Stimulated activated naive CD4-positive, alpha-beta T cell (primary cell): ENCODE measurements around the gene CYLD.

Experiments used
- DNase-seq, 6 experiments: peaks; one replicate each; lab custom pipeline; 2025; lab: John Stamatoyannopoulos, UW

The CYLD gene

GRCh38 chr16:50781043-50781442 is 39.2 kb downstream of the CYLD start:
- DNase-seq = no peak

- DNase-seq = peak in 3 of 6 experiments; percentile 8 to 29 (median 18)
These were observed 39.6 kb downstream of the CYLD start for GRCh38 chr16:50781518-50781917.

- no peak for DNase-seq
These were observed 47.9 kb downstream of the CYLD start for GRCh38 chr16:50789757-50790156.

- DNase-seq = no peak
These were observed 49.6 kb downstream of the CYLD start for GRCh38 chr16:50791522-50791921.

- no peak for DNase-seq
These were observed 54.9 kb downstream of the CYLD start for GRCh38 chr16:50796829-50797228.

GRCh38 chr16:50797456-50797855 is 55.6 kb downstream of the CYLD start:
- DNase-seq = no peak

- no peak for DNase-seq
These were observed 58.2 kb downstream of the CYLD start for GRCh38 chr16:50800074-50800473.

GRCh38 chr16:50801036-50801435 is 59.1 kb downstream of the CYLD start:
- DNase-seq = no peak

GRCh38 chr16:50802000-50802399 is 60.1 kb downstream of the CYLD start:
- DNase-seq = peak in 1 of 6 experiments; percentile 8

- DNase-seq = no peak
These were observed 61.1 kb downstream of the CYLD start for GRCh38 chr16:50802961-50803360.

GRCh38 chr16:50804290-50804907 is 62.5 kb downstream of the CYLD start:
- DNase-seq = no peak

GRCh38 chr16:50806099-50807062 is 64.5 kb downstream of the CYLD start:
- peak; percentile 79 to 99 (median 88) for DNase-seq

- DNase-seq = no peak
These were observed 67.1 kb downstream of the CYLD start for GRCh38 chr16:50808929-50809538.

GRCh38 chr16:50809561-50809960 is 67.7 kb downstream of the CYLD start:
- DNase-seq = no peak

GRCh38 chr16:50810241-50810965 is 68.5 kb downstream of the CYLD start:
- no peak for DNase-seq

GRCh38 chr16:50812046-50812445 is 70.2 kb downstream of the CYLD start:
- no peak for DNase-seq

- DNase-seq = no peak
These were observed 71.1 kb downstream of the CYLD start for GRCh38 chr16:50812876-50813466.

- DNase-seq = no peak
These were observed 72.2 kb downstream of the CYLD start for GRCh38 chr16:50814052-50814451.

GRCh38 chr16:50814541-50814940 is 72.7 kb downstream of the CYLD start:
- no peak for DNase-seq

GRCh38 chr16:50815382-50815781 is 73.5 kb downstream of the CYLD start:
- no peak for DNase-seq

GRCh38 chr16:50816901-50817555 is 75.1 kb downstream of the CYLD start:
- no peak for DNase-seq
